Type B pancreatic cell (in vitro differentiated cells): ENCODE measurements around the gene HTR4. TPM values are rescaled to one million over a fixed set of nuclear protein-coding genes. Genes with fewer than 3 reads are reported as not detected.

Experiments used
- DNase-seq: peaks from one replicate; pipeline ENCODE4 v3.0.0; 2021; ENCODE audit warnings: mixed read lengths; ENCODE audit not compliant: unreplicated experiment; ENCODE audit errors: extremely low spot score
- H3K27ac Mint-ChIP-seq: 2 replicates; pipeline ENCODE4 v1.8.0; 2021; ENCODE audit warnings: mild to moderate bottlenecking, mixed read lengths
- H3K27me3 Mint-ChIP-seq: 2 replicates; pipeline ENCODE4 v1.8.0; 2021; ENCODE audit warnings: mixed read lengths
- H3K36me3 Mint-ChIP-seq: 2 replicates; pipeline ENCODE4 v1.8.0; 2021; ENCODE audit warnings: mixed read lengths
- H3K4me1 Mint-ChIP-seq: one replicate; pipeline ENCODE4 v1.8.0; 2021; ENCODE audit warnings: mixed read lengths; ENCODE audit not compliant: unreplicated experiment
- H3K4me3 Mint-ChIP-seq: 2 replicates; pipeline ENCODE4 v1.8.0; 2021; ENCODE audit warnings: mild to moderate bottlenecking, mixed read lengths
- H3K9me3 Mint-ChIP-seq: 2 replicates; pipeline ENCODE4 v1.8.0; 2021; ENCODE audit warnings: mixed read lengths
- CTCF ChIP-seq: fragments of 200-600 bp; sonication (generic); conservative IDR thresholded peaks from 2 replicates; pipeline ENCODE4 v1.5.0; 2021; ENCODE audit warnings: antibody characterized with exemption, mild to moderate bottlenecking
- total RNA-seq: library from RNA; stranded (reverse); gene quantifications from 2 replicates; pipeline ENCODE4 v1.2.1, GENCODE V29; 2021; ENCODE audit warnings: low replicate concordance

The HTR4 gene
- total RNA-seq, 1 donor from 2014 or later: 0.29 TPM

GRCh38 chr5:148497757-148498156 is 156.6 kb downstream of the HTR4 start:
- H3K27me3 Mint-ChIP-seq: peaks cover 8% of the 10 kb centered on the region

GRCh38 chr5:148492351-148492750 is 162.0 kb downstream of the HTR4 start:
- Mint-ChIP-seq H3K4me1 (no peaks in the 10 kb centered on the region), H3K4me3 (no peak overlapping the region), H3K36me3 (no peaks in the 10 kb centered on the region), H3K9me3 (no peaks in the 10 kb centered on the region), H3K27ac (no peak overlapping the region), H3K27me3 (peaks cover 17% of the 10 kb centered on the region)
- no peak for TF ChIP-seq CTCF
- DNase-seq: no peak

More at GRCh38 chr5:148497757-148498156, 156.6 kb downstream of the HTR4 start:
- no peaks in the 10 kb centered on the region for H3K4me1 Mint-ChIP-seq
- no peaks in the 10 kb centered on the region for H3K9me3 Mint-ChIP-seq
- no peak for DNase-seq
- H3K4me3 Mint-ChIP-seq: no peak overlapping the region
- H3K27ac Mint-ChIP-seq: no peak overlapping the region
- no peaks in the 10 kb centered on the region for H3K36me3 Mint-ChIP-seq
- TF ChIP-seq CTCF: no peak

DNA sequence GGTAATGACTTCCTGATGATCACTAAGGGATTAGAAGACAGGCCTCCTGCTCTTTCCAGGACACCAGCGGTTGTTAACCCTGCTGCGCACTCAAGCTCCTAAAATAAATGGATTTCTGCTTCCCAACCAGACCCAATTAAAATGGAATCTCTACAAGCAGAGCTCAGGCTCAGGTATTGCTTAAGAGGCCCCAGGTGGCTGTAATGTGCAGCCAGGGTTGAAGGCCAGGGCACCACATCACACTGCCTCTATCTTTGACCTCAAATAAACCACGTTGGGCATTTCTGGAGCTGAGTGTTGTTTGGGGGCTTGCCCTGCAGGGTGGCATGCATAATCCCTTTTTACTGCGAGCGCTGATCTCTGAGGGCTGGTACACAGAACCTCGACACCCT is 162.5 kb downstream of the HTR4 start:
- Mint-ChIP-seq H3K4me1 (no peaks in the 10 kb centered on the region), H3K27ac (no peak overlapping the region), H3K9me3 (no peaks in the 10 kb centered on the region), H3K36me3 (no peaks in the 10 kb centered on the region), H3K27me3 (peaks cover 22% of the 10 kb centered on the region), H3K4me3 (no peak overlapping the region)
- no peak for DNase-seq
- TF ChIP-seq CTCF: no peak

- Mint-ChIP-seq H3K27ac (no peak overlapping the region), H3K27me3 (peaks cover 27% of the 10 kb centered on the region), H3K9me3 (no peaks in the 10 kb centered on the region), H3K36me3 (no peaks in the 10 kb centered on the region), H3K4me3 (no peak overlapping the region), H3K4me1 (no peaks in the 10 kb centered on the region)
- TF ChIP-seq CTCF: no peak
- DNase-seq: no peak
Measured at GRCh38 chr5:148491015-148491792, 163.1 kb downstream of the HTR4 start.

DNA sequence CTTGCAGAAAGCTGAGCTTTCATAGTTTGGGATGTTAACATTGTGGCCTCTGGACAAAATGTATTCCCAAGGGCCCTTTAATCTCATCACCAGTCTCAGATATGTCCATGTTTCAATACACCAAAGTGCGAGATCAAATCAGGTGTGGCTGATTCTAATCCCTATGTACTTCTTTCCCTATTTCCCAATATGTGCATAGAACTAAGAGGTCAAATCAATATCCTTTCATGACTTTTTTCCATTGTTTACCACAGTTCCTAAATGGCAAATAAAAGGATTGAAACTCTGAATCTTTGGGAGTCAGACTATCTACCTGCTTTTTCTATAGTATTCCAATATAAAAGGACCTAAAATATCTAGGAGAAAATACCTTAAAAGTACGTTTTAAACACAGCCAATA is 165.6 kb downstream of the HTR4 start:
- H3K4me1 Mint-ChIP-seq: no peaks in the 10 kb centered on the region
- no peaks in the 10 kb centered on the region for H3K9me3 Mint-ChIP-seq
- H3K27me3 Mint-ChIP-seq: peaks cover 37% of the 10 kb centered on the region

More for the DNA sequence above, 165.6 kb downstream of the HTR4 start:
- Mint-ChIP-seq H3K4me3 (no peak overlapping the region), H3K36me3 (no peaks in the 10 kb centered on the region), H3K27ac (no peak overlapping the region)
- TF ChIP-seq CTCF: no peak
- DNase-seq: no peak
